GM18507 (cell line): ENCODE data around the gene FAR1.
"Not testable (repeated sequence)": the region's sequence is repeated elsewhere in the genome, so short reads cannot be mapped to it uniquely, and the experiment has no call there.

Experiments
- DNase-seq: peaks from one replicate; pipeline ENCODE4 v3.0.0; 2011; ENCODE audit warnings: low read depth; ENCODE audit not compliant: insufficient read length; ENCODE audit errors: extremely low spot score
- FAIRE-seq: peaks from 2 replicates; lab custom pipeline; 2011; peaks lifted over from hg19 to GRCh38; lab: Jason Lieb, UNC

FAR1 gene

GRCh38 chr11:13699041-13699440 lies 30.6 kb downstream of the FAR1 start:
- no peak for FAIRE-seq
- DNase-seq = no peak

- DNase-seq = no peak
Measured at GRCh38 chr11:13699870-13700269, 31.4 kb downstream of the FAR1 start.

GRCh38 chr11:13701506-13701905 lies 33.0 kb downstream of the FAR1 start:
- FAIRE-seq = no peak

More at GRCh38 chr11:13699870-13700269, 31.4 kb downstream of the FAR1 start:
- FAIRE-seq = no peak

GRCh38 chr11:13702071-13702470 lies 33.6 kb downstream of the FAR1 start:
- FAIRE-seq (no peak), DNase-seq (no peak)

More at GRCh38 chr11:13701506-13701905, 33.0 kb downstream of the FAR1 start:
- DNase-seq = no peak

- DNase-seq (no peak), FAIRE-seq (no peak)
Measured at GRCh38 chr11:13705710-13706109, 37.2 kb downstream of the FAR1 start.

GRCh38 chr11:13713982-13714381 lies 45.5 kb downstream of the FAR1 start:
- DNase-seq (no peak), FAIRE-seq (no peak)

GRCh38 chr11:13717331-13717730 lies 48.9 kb downstream of the FAR1 start:
- FAIRE-seq (no peak), DNase-seq (no peak)

GRCh38 chr11:13718394-13718793 lies 49.9 kb downstream of the FAR1 start:
- DNase-seq (no peak), FAIRE-seq (no peak)

GRCh38 chr11:13720940-13721339 lies 52.5 kb downstream of the FAR1 start:
- FAIRE-seq = no peak
- DNase-seq = no peak

GRCh38 chr11:13721760-13722159 lies 53.3 kb downstream of the FAR1 start:
- FAIRE-seq = no peak

GRCh38 chr11:13726456-13726855 lies 58.0 kb downstream of the FAR1 start:
- FAIRE-seq (no peak), DNase-seq (no peak)

More at GRCh38 chr11:13721760-13722159, 53.3 kb downstream of the FAR1 start:
- no peak for DNase-seq

- FAIRE-seq = no peak
- DNase-seq = no peak
Measured at GRCh38 chr11:13728076-13728475, 59.6 kb downstream of the FAR1 start.

- DNase-seq = no peak
- no peak for FAIRE-seq
Measured at GRCh38 chr11:13734530-13734929, 66.1 kb downstream of the FAR1 start.

- DNase-seq = no peak
- FAIRE-seq = no peak
Measured at GRCh38 chr11:13745165-13745564, 76.7 kb downstream of the FAR1 start.

GRCh38 chr11:13753316-13753715 lies 84.8 kb downstream of the FAR1 start:
- DNase-seq, FAIRE-seq: not testable (repeated sequence)

GRCh38 chr11:13759050-13759449 lies 90.6 kb downstream of the FAR1 start:
- FAIRE-seq = no peak
- no peak for DNase-seq

GRCh38 chr11:13760115-13760514 lies 91.6 kb downstream of the FAR1 start:
- DNase-seq (no peak), FAIRE-seq (no peak)

GRCh38 chr11:13761250-13761649 lies 92.8 kb downstream of the FAR1 start:
- no peak for FAIRE-seq

GRCh38 chr11:13761716-13762115 lies 93.2 kb downstream of the FAR1 start:
- no peak for DNase-seq

More at GRCh38 chr11:13761250-13761649, 92.8 kb downstream of the FAR1 start:
- DNase-seq = no peak

GRCh38 chr11:13762718-13763117 lies 94.2 kb downstream of the FAR1 start:
- FAIRE-seq (no peak), DNase-seq (no peak)

More at GRCh38 chr11:13761716-13762115, 93.2 kb downstream of the FAR1 start:
- FAIRE-seq = no peak

GRCh38 chr11:13763341-13763740 lies 94.9 kb downstream of the FAR1 start:
- no peak for DNase-seq
- FAIRE-seq = no peak

GRCh38 chr11:13765886-13766285 lies 97.4 kb downstream of the FAR1 start:
- DNase-seq (no peak), FAIRE-seq (no peak)
